ENCODE measurements around the gene ARHGEF6.

ARHGEF6 gene

DNA sequence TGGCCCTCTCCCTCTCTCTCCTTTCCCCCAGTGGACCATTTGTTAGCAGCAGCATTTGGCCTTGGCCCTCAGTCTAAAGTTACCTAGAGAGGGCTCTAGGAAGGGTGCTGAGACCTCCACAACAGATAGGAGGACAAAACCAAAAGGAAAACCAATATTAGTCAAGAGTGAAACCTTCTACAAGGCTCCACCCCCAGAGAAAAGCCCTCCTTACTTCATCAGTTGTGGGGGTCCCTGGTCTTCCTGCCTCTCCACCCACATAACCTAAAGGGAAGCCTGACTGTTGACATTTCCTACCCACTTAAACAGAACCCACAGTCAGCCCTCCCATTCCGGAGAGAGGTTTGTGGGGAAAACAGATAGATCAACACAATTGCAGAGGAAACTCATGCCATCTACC is 137.5 kb downstream of the ARHGEF6 start:
- no peak for DNase-seq

DNA sequence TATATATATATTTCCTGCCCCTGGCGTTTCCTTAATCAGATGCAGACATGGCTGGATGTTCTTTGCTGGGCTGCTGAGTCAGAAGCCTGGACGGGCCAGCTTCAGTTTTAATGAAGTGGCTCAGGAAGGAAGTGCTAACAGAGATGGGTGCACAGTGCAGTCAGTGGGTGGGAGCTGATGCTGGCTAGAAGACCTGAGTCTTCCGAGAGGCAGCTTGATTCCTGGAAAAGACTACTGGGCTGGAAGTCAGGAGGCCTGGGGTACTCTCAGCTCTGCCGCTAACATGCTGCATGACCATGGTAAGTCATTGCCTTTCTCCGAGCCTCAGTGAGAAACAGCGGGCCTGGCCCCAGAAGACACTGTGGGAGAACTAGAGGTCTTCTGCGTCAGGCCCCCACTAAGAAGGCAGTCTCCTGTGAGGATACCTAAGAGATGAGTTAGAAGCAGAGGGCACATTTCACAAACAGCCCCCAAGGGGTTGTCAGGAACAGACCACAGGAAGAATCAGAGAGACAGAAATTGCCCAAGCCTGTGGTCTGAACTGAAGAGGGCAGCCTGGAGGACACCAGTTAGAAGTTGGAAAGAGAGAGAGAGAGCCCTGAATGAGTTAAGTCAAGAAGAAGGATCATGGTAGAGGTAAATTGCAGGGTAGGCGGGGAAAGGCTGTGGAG is 141.1 kb downstream of the ARHGEF6 start:
- no peak for DNase-seq

DNA sequence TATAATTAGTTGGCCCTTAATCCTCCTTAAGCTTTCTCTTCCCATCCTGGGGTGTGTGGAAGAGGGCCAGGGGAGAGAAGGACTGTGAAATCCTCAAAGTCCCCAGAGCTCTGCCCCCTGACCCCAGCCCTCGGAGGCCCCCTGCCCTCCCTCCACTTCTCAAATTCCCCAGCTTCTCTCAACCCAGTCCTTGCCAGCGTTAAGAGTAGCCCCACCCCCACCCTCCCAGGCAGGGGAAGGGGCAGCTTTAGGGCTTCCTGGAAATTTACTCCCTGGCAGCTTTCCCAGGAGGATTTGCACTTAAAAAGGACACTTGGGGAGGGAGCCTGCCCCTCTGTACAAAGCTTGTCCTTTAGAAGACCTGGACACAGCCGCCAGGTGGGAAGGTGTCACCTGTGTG is 144.6 kb downstream of the ARHGEF6 start:
- no peak for DNase-seq

DNA sequence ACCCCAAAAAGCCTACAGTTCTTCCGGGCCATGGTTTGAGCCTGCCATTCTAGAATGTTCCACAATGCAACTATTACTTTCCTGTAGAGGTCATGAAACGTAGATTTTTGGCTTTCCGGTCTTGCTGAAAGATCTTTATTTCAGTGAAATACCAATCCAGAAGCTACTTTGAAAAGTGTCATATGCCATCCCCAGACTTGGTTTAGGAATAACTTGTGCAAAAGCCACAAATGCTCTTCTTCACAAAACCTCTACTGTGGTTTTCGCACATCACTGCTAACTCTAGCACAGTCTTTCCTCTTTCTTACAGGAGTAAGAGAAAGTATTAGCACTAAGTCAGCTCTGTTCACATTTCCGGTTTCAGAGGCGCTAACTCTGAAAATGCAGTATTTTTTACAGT is 145.5 kb downstream of the ARHGEF6 start:
- no peak for DNase-seq

DNA sequence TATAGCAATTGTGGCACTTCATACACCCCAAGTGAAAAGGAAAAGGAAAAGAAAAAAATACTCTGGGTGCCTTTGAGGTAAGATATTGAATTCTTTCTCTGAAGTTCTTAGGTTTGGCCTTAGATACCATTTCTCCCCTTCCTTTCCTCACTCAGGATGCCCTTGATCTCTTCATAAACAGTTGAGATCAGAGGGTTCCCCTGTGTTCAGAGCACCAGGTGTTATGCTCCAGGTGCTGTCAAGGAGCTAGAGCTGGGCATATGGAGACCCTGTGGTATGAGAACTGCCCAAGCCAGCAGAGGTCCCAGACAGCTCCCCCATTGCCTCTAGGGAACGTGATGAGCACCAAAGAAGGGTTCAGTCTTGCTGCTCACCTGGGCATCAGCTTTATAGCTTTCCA is 149.9 kb downstream of the ARHGEF6 start:
- no peak for DNase-seq

DNA sequence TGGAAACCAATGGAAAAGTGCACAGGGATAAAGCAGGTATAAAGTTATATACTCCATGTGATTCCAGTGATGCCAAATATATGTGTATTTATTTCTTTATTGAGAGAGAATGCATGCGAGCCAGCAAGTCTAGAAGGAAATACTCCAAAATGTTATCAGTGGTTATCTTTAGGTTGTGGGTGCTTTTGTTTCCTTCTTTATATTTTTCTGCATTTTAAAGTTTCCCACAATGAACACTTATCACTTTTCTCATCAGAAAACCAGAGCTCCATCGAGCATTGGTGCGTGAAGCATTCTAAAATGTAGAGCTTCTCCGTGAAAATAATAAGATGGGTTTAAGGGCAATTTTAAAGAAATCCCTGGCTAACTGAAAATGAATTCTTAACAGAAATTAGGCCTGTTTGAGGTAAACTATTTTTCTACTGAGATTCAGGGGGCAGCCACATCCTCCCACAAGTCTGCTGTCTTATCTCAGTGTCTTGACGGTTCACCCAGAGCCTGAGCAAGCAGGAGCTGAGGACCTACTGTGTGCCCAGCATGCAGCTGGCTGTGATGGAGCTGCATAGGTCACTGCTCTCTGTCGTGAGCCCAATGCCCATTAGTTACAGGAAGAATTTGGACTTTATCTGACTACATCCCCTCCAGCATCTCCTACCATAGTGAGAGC is 151.5 kb downstream of the ARHGEF6 start:
- DNase-seq: no peak

DNA sequence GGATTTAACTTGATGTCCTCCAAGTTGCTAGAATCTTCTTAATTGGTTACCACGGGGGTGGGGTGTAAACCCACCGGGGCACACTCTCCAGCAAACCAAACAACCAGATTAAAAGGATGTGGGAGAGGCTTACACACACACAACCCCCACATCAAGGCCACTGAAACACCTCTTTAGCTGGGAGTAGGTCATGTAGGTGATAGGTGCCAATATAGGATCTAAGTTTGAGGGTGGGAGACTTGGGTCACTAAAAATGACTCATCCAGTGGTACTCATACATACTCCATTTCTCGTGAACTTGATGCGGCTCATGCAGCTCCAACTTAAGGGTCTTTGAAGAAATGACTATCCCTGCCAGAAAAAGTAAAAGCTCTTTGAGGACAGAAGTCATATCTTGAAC is 153.3 kb downstream of the ARHGEF6 start:
- peak; percentile 37 for DNase-seq

DNA sequence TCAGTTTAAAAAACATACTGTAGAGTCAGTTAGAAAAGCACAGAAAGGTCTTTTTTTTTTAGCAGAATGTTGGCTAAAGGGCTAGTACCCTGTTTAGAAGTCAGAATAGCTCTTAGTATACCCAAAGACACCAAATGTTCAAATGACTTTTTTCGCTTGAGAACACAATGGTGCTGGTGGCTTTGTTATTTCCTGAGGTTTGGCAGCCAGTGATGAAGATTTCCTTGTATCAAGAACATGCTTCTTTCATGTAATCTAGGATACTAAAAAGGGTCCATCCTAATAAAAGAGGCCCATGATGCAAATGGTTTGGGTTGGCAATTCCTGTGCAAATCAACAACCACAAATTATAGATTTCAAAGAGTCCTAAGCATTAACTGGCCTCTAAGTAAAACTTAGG is 153.8 kb downstream of the ARHGEF6 start:
- no peak for DNase-seq

DNA sequence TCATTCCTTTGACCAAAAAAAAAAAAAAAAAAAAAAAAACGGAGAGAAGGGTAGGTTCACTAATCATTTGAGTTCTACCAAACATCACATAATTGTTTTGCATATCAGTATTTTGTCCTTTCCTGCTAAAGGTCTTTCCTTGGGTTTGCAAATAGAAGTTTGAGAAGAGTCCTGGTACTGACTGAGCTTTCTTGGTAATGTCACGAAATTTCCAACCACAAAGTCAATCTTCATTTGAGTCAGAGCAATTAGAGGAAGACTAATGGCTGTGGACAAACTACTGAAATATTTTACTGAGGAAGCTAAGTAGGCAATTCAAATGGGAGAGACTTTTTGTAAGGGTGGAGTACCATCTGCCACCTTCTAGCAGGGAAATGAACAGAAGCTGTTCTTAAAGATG is 154.5 kb downstream of the ARHGEF6 start:
- DNase-seq: no peak

DNA sequence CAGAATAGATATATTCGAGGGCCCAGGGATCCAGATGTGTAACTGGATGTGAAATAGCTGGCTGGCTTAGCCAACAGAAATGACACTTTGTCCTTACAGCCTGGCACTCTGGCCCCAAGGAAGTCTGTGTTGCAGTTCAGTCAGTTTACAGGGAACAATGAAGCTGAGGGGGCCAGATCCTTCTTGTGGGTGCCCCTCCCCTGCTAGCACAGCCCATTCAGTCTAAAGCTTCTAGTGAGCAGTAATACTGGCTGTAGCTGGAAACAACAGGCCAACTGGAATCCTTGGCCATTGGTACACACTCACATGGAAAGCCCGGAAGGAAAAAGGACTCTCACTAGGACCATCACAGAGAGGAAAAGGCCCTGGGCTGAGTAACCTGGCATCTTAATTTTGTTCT is 155.5 kb downstream of the ARHGEF6 start:
- DNase-seq: no peak

DNA sequence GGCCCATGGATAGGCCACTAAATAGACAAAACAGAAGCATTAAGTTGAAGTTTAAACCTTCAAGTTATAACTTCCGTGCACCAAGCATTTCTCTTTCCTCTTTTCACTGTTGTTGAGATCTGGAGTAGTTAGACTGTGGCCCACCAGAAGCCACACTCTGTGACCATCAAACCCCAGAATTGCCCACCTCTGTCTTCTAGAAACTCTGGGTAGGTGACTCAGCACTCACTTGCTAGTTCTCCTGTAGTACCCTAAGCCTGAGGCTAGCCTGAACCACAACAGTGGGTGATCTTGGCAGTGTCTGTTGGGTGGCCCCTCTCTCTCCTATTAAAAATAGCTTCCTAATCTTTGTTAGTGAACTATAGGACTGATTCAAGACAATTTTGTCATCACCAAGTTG is 157.3 kb downstream of the ARHGEF6 start:
- DNase-seq: no peak

DNA sequence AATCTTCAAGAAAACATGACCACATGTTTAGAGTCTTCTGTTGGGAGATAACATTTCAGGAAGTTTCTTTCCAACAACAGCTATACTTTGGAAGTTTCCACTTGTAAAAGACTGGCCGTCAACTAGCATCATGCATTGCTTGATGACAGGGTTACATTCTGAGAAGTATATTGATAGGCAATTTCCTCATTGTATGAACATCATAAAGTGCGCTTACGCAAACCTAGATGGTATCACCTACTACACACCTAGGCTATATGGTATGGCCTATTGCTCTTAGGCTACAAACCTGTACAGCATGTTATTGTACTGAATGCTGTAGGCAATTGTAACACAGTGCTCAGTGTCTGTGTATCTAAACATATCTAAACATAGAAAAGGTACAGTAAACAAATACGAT is 158.2 kb downstream of the ARHGEF6 start:
- DNase-seq: no peak

DNA sequence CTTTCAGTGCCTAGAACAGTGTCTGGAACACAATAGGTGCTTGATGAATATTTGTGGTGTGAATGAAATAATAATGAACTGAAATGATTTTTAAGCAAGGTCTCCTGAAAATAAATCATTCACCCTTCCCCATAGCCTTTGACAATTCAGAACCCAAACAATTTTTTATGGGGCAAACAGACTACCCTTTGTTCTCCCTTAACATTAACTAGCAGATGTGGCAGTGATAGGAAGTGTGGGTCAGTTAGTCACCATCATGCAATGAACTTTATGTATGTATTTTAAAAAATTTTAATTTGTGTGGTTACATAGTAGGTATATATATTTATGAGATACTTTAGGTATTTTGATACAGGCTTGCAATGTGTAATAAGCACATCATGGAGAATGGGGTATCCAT is 160.0 kb downstream of the ARHGEF6 start:
- no peak for DNase-seq

DNA sequence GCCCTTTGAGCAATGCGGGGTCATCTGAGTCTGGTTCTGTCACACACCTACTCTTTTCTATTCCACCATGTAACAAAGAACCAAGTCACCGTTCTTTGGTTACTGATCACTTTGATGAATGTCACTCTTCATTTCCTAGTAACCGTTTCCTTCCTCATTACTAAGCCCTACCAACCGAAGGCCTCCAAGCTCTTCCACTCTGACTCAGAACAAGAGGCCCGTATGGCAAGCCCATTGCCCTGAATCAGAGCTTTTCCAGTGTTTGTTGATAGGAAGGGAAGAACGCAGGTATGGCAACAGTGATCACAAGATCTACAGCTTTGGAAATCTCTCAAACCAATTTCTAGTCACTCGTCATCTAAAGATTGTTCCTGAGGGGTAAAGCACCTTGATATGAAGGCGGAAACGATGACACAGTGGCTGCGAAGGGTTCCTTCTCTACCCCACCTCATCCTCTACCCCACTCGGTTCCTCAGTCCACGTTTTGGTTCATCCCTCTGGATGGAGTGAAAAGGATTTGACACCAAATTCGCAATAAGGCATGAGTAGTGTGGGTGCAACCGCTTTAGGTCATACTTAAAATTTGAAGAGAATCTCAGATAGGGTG is 160.7 kb downstream of the ARHGEF6 start:
- DNase-seq: peak; percentile 68

DNA sequence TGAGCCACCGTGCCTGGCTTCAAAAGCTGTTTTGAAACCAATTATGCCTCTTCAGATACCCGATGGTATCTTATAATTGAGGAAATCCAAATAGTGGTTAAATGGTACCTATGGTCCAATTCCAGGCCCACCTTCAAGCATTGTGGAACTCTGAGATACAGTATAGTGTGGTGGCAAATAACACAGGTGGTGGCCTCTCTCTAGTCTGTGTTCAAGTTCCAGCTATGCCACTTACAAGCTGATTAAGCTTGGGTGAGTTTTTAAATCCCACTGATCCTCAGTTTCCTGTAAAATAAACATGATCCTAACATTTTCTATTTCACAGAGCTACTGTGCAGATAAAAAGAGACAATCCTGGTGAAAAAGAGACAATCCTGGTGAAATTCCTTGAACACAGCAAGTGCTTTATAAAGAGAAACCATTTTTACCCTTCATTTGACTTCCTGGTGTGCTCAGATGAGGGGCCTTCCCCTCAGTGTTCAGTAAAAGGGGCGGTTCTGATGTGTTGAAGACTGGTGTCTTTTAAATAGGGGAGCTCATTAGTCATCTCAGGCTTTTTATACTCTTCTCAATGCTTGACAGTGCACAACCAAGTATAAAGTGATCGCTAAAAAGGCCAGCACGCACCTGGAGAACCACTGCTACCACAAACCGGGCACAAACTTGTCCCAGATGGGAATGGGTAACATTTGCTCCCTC is 163.6 kb downstream of the ARHGEF6 start:
- DNase-seq: peak; percentile 29

All from stimulated activated CD4-positive, alpha-beta T cell treated with anti-CD3 and anti-CD28 coated beads, Interleukin-1b, Interleukin-23, amount 100 ng/mL, for 48 hours (primary cell).